HG02884 (cell line): Measurements from ENCODE around the gene CCDC134.

Experiments used
- ATAC-seq: cut with Tn5 transposase; IDR thresholded peaks from one replicate; pipeline ENCODE4 v1.9.1; 2021; ENCODE audit warnings: mild to moderate bottlenecking, moderate library complexity; ENCODE audit not compliant: unreplicated experiment

Gene CCDC134

GRCh38 chr22:41800348-41801146, at the start of gene CCDC134:
Gene CCDC134 (plus strand): TSS chr22:41800679. CDS start chr22:41808891, 8,212 bp downstream.
- ATAC-seq, result peak; percentile 79

- no peak for ATAC-seq
Observed at GRCh38 chr22:41752011-41752970, 48.2 kb upstream of the CCDC134 start.

GRCh38 chr22:41753984-41754383, 46.5 kb upstream of the CCDC134 start:
- ATAC-seq, result no peak

GRCh38 chr22:41757502-41757901, 43.0 kb upstream of the CCDC134 start:
- no peak for ATAC-seq

- ATAC-seq, result no peak
Observed at GRCh38 chr22:41758231-41758630, 42.2 kb upstream of the CCDC134 start.

DNA sequence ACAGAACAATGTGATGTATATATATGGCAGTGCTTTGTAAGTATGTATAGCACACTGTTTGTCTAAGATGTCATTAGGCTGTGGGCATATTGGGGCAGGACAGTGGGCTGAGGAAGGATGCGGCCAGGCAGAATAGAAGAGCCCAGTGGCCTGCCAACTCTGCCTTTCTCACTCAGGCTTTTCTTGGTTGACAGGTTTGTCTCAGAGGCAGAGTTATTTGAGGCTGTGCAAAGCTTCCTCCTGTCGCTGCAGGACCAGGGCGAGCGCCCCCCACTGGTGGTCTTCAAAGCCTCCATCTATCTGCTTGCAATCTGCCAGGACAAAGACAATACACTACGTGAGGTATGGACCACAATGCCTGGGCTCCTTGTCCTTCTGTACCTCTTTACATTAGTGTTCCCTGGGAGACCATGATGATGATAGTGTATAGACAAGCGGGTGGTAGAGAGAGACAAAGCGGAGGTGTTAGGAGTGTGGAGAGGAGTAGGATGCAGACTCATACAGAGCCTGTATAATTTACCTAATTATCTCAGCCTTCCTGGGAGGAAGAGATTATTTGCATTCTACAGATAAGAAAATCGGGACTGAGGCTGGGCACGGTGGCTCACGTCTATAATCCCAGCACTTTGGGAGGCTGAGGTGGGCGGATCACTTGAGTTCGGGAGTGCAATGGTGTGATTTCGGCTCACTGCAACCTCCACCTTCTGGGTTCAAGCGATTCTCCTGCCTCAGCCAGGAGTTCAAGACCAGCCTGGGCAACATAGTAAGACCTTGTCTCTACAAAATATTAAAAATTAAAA, 37.3 kb upstream of the CCDC134 start:
- no peak for ATAC-seq

DNA sequence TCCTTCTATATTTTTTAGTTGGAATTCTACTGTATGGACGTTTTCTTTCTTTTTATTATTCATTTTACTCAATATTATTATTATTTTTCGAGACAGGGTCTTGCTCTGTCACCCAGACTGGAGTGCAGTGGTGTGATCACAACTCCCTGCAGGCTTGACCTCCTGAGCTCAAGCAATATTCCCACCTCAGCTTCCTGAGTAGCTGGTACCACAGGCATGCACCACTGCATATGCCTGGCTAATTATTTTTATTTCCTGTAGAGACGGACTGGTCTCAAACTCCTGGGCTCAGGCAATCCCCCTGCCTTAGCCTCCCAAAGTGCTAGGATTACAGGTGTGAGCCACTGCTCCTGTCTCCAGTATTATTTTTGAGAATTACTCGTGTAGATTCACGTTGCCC, 34.0 kb upstream of the CCDC134 start:
- no peak for ATAC-seq

- no peak for ATAC-seq
Observed at GRCh38 chr22:41768430-41768829, 32.0 kb upstream of the CCDC134 start.

DNA sequence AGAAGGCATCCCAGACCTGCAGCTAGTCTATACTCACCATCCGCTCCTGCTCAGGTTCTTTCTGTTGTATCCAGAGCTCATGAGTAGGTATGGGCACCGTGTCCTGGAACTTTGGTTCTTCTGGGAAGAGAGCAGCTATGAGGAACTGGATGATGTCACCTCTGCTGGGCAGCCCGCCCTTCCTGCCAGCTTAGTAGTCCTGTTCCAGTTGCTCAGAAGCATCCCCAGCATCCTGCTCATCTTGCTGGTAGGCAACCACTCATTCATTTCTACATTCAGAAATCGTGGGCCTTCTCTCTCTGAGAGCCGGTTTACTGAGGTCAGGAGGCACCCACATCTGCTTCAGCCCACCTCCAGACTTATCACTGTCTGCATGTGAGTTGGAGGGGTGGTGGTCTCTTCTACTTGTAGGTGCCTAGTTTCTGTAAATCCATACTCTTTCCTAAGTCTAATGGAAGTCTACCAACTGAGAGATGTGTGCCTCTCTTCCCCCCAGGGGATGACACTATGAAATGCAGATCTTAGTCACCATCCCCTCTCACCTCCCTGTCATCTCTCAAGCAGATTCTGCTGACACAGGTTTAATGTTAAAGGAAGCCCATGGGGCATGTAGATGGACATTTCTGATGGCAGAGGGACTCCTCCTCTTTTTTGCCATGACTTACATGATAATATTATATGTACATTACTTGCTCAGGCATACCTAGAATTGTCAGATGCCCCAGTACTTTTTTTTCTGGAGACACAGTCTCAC, 29.6 kb upstream of the CCDC134 start:
- ATAC-seq, result no peak

DNA sequence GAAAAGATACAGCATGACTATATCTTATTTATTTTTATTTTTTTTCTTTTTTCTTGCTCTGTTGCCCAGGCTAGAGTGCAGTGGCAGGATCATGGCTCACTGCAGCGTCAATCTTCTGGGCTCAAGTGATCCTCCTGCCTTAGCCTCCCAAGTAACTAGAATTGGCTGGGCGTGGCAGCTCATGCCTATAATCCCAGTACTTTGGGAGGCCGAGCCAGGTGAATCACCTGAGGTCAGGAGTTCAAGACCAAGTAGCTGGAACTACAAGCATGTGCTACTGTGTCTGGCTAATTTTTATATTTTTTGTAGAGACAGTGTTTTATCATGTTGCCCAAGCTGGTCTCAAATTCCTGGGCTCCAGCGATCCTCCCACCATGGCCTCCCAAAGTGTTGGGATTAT, 28.3 kb upstream of the CCDC134 start:
- no peak for ATAC-seq

GRCh38 chr22:41772645-41773044, 27.8 kb upstream of the CCDC134 start:
- no peak for ATAC-seq

GRCh38 chr22:41775338-41775737, 25.1 kb upstream of the CCDC134 start:
- ATAC-seq, result no peak

- no peak for ATAC-seq
Observed at GRCh38 chr22:41775976-41776375, 24.5 kb upstream of the CCDC134 start.

DNA sequence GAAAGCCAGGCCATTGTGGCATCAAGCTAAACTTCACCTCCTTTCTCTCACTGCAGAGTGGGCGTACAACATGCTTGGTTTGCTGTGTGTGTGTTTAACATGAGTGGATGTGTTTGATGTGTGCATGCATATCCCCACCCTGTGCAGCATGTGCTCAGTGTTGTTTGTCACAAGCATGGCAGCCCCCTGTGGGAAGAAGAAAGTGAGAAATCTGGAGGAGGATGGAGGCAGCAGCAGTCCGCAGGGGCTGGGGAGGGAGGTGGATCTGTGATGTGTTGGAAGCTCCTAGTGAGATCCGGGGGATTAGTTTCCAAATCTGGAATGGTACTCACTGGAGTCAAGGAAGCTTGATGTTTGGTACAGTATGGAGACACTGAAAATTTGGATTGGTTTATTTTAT, 24.1 kb upstream of the CCDC134 start:
- ATAC-seq, result no peak

GRCh38 chr22:41777749-41778425, 22.6 kb upstream of the CCDC134 start:
- ATAC-seq, result no peak

- ATAC-seq, result no peak
Observed at GRCh38 chr22:41779929-41780505, 20.5 kb upstream of the CCDC134 start.

- ATAC-seq, result peak; percentile 84
Observed at GRCh38 chr22:41780746-41781505, 19.6 kb upstream of the CCDC134 start.

GRCh38 chr22:41781507-41781906, 19.0 kb upstream of the CCDC134 start:
- ATAC-seq, result no peak

- ATAC-seq, result no peak
Observed at GRCh38 chr22:41782316-41782715, 18.2 kb upstream of the CCDC134 start.
